Gastroesophageal sphincter (tissue), 4 donors: ENCODE data around the gene DLAT. TPM values are rescaled to one million over a fixed set of nuclear protein-coding genes. Genes with fewer than 3 reads are reported as not detected.

ENCODE experiments used
- ATAC-seq: fragments of 150-250 bp; one replicate; pipeline ENCODE4 v1.9.1; 2016; ENCODE audit warnings: mild to moderate bottlenecking, moderate library complexity
- H3K27ac ChIP-seq, 4 donors: fragments of 200-600 bp; sonication (generic) in 3 of 4; 1 replicate in 3 of 4; 2 replicates in 1 of 4; pipeline ENCODE4 v1.5.1; 2016 to 2019
- H3K27me3 ChIP-seq: fragments of 200-600 bp; sonication (generic); one replicate; pipeline ENCODE4 v1.5.1; 2019
- H3K36me3 ChIP-seq, 2 donors: fragments of 200-600 bp; sonication (generic); one replicate each; pipeline ENCODE4 v1.5.1; 2019; ENCODE audit warnings: control low read depth in 1 of 2
- H3K4me1 ChIP-seq, 3 donors: fragments of 200-600 bp; sonication (generic); 1 replicate in 2 of 3; 2 replicates in 1 of 3; pipeline ENCODE4 v1.5.1; 2016 to 2019; ENCODE audit warnings: control low read depth in 2 of 3
- H3K4me3 ChIP-seq, 2 donors: fragments of 200-600 bp; sonication (generic); one replicate each; pipeline ENCODE4 v1.5.1; 2019; ENCODE audit warnings: mild to moderate bottlenecking in 1 of 2, moderate library complexity in 1 of 2
- H3K9me3 ChIP-seq, 3 donors: fragments of 200-600 bp; sonication (generic); one replicate each; pipeline ENCODE4 v1.5.1; 2017 to 2019; ENCODE audit warnings: control low read depth in 2 of 3
- CTCF ChIP-seq, 4 experiments: fragments of 200-600 bp in 2 of 4; fragments of 450-650 bp in 2 of 4; sonication (generic) in 1 of 4; IDR thresholded peaks; one replicate each; pipeline ENCODE4 v1.5.1; 2017 to 2019; ENCODE audit warnings: antibody characterized with exemption in 4 of 4, mild to moderate bottlenecking in 2 of 4, moderate library complexity in 2 of 4
- EP300 ChIP-seq: sonication (generic); formaldehyde crosslinking; IDR thresholded peaks from one replicate; pipeline ENCODE4 v1.6.1; 2017; ENCODE audit warnings: antibody characterized with exemption, mild to moderate bottlenecking
- POLR2A ChIP-seq, 2 donors: fragments of 450-650 bp; IDR thresholded peaks; one replicate each; pipeline ENCODE4 v1.6.1; 2017; ENCODE audit warnings: antibody characterized with exemption in 2 of 2, mild to moderate bottlenecking in 2 of 2, moderate library complexity in 1 of 2
- POLR2AphosphoS5 ChIP-seq: sonication (generic); formaldehyde crosslinking; IDR thresholded peaks from one replicate; pipeline ENCODE4 v1.6.1; 2017; ENCODE audit warnings: antibody characterized with exemption
- WGBS, 2 donors: methylation state at CpG; one replicate each; pipeline ENCODE4 v1.1.5; 2018; ENCODE audit warnings: low coverage in 1 of 2; 5-methylcytosine and 5-hydroxymethylcytosine counted together
- total RNA-seq, 4 donors: library from RNA; depleted of rRNA; stranded (reverse); fragments of >200 nt; gene quantifications; one replicate each; pipeline ENCODE4 v1.1.0, GENCODE V29; 2016

The DLAT gene
- total RNA-seq, 4 donors from 2014 or later: 18.2 to 38.6 (median 32.1) TPM

- TF ChIP-seq CTCF (IDR thresholded peaks at IDR 0.05): peak in 3 of 4 experiments; percentile 16 to 41 (median 29)
- no peak for TF ChIP-seq EP300
- TF ChIP-seq POLR2AphosphoS5: peak; percentile 55
- TF ChIP-seq POLR2A (IDR thresholded peaks at IDR 0.05): peak in 1 of 2 donors; percentile 25
- whole genome bisulfite sequencing, 2 donors: 8 to 9% methylated on average over 2 to 5 of the region's 8 CpGs
- Histone ChIP-seq H3K4me1 (peaks cover 17 to 75% (median 29%) of the 10 kb centered on the region in 3 donors), H3K36me3 (peaks cover under 1 to 33% of the 10 kb centered on the region in 2 donors), H3K27me3 (no peaks in the 10 kb centered on the region), H3K9me3 (no peaks in the 10 kb centered on the region), H3K27ac (peak overlapping the region; percentile 88 to 98 (median 94)), H3K4me3 (peak overlapping the region; percentile 72 to 77)
- ATAC-seq: peak; percentile 62
Measured at GRCh38 chr11:111978028-111978771, 47.0 kb upstream of the DLAT start.

GRCh38 chr11:111980062-111980461, 45.1 kb upstream of the DLAT start:
- peaks cover 18 to 79% (median 32%) of the 10 kb centered on the region in 3 donors for H3K4me1 ChIP-seq
- TF ChIP-seq CTCF (IDR thresholded peaks at IDR 0.05) (no peak), POLR2A (IDR thresholded peaks at IDR 0.05) (no peak), POLR2AphosphoS5 (no peak)
- no peak overlapping the region for H3K4me3 ChIP-seq
- H3K36me3 ChIP-seq: peaks cover 3 to 44% of the 10 kb centered on the region in 2 donors
- no peaks in the 10 kb centered on the region for H3K27me3 ChIP-seq
- peak overlapping the region; percentile 20 to 98 (median 94) for H3K27ac ChIP-seq
- ATAC-seq: no peak
- WGBS, 2 donors: 76 to 92% methylated on average over 2 to 3 of the region's 3 CpGs
- no peaks in the 10 kb centered on the region for H3K9me3 ChIP-seq

GRCh38 chr11:111981270-111981669, 43.9 kb upstream of the DLAT start:
- TF ChIP-seq POLR2AphosphoS5: no peak
- TF ChIP-seq EP300: no peak
- no peak for TF ChIP-seq POLR2A (IDR thresholded peaks at IDR 0.05)
- no peak for TF ChIP-seq CTCF (IDR thresholded peaks at IDR 0.05)
- Histone ChIP-seq H3K9me3 (no peaks in the 10 kb centered on the region), H3K27ac (peak overlapping the region; percentile 36 to 98 (median 87)), H3K4me1 (peaks cover 15 to 67% (median 28%) of the 10 kb centered on the region in 3 donors), H3K4me3 (no peak overlapping the region), H3K27me3 (no peaks in the 10 kb centered on the region), H3K36me3 (peaks cover 3 to 56% of the 10 kb centered on the region in 2 donors)
- WGBS, 2 donors: 71 to 86% methylated on average over 1 of the region's 1 CpG
- ATAC-seq: no peak

GRCh38 chr11:111982019-111982464, 43.2 kb upstream of the DLAT start:
- H3K9me3 ChIP-seq: no peaks in the 10 kb centered on the region
- ATAC-seq: no peak
- WGBS, 2 donors: 31 to 33% methylated on average over 2 to 7 of the region's 7 CpGs
- no peak overlapping the region for H3K4me3 ChIP-seq
- TF ChIP-seq EP300: no peak
- TF ChIP-seq CTCF (IDR thresholded peaks at IDR 0.05): peak; percentile 53 to 79 (median 70)
- TF ChIP-seq POLR2AphosphoS5: no peak
- peaks cover 15 to 60% (median 23%) of the 10 kb centered on the region in 3 donors for H3K4me1 ChIP-seq
- H3K27ac ChIP-seq: peak overlapping the region; percentile 36 to 98 (median 87)
- no peaks in the 10 kb centered on the region for H3K27me3 ChIP-seq
- peaks cover 3 to 64% of the 10 kb centered on the region in 2 donors for H3K36me3 ChIP-seq
